Activated T-helper 9 cell treated with anti-CD3 and anti-CD28 coated beads, Interleukin-2, amount 50 U/mL, for 16 hours (primary cell): ENCODE data around the gene LINC00237.

Source experiments
- DNase-seq: peaks from one replicate; pipeline ENCODE4 v3.0.0-alpha.2; 2020; ENCODE audit warnings: low read depth

The LINC00237 gene

DNA sequence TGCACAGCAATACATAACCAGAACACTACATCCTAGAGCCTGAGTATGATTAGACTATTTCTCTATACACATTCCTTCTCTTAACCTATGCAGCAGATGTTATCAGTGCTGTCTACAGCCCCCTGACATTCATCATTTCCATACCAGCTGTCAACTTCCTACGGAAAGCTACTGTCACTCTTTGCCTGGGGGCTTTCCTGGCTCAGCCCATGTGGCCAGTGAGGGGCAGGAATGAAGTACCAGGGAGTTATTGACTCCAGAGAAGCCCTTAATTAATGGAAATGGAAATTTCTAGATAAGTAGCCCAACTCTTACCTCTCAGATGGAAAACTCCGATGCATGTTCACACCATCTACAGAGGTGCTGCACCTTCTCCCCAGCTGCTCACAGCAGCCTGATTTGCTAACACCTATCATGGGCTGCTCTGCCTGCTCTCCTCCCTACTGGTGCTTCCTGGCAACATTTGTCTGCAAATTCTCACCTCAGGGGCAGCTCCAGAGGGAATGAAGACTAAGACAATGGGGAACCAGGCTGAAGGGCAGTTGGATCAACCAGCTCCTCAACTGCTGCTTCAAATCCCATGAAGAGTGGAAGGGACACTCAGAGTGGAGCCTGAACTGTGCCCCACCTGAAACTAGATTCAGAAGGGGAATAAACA is 59.6 kb downstream of the LINC00237 start:
- DNase-seq, result no peak
